Activated T-cell treated with anti-CD3 and anti-CD28 coated beads, Interleukin-2, amount 50 U/mL, for 24 hours (primary cell): ENCODE data around the gene ZBTB16.
A peak's percentile ranks its signal among the peaks of the same experiment; 100 is the strongest.

Experiments used
- DNase-seq: peaks from one replicate; pipeline ENCODE4 v3.0.0-alpha.2; 2020
- H3K27ac Mint-ChIP-seq: 2 replicates; pipeline ENCODE4 v1.8.0; 2020; ENCODE audit warnings: mild to moderate bottlenecking, mixed read lengths
- H3K27me3 Mint-ChIP-seq: 2 replicates; pipeline ENCODE4 v1.8.0; 2020; ENCODE audit warnings: mixed read lengths
- H3K36me3 Mint-ChIP-seq: 2 replicates; pipeline ENCODE4 v1.8.0; 2020; ENCODE audit warnings: low read depth, mixed read lengths
- H3K4me1 Mint-ChIP-seq: 2 replicates; pipeline ENCODE4 v1.8.0; 2020; ENCODE audit warnings: low read depth, mixed read lengths
- H3K4me3 Mint-ChIP-seq: 2 replicates; pipeline ENCODE4 v1.8.0; 2020; ENCODE audit warnings: mild to moderate bottlenecking, moderate library complexity, mixed read lengths
- H3K9me3 Mint-ChIP-seq: 2 replicates; pipeline ENCODE4 v1.8.0; 2020; ENCODE audit warnings: mixed read lengths

The ZBTB16 gene

GRCh38 chr11:114109206-114110090 is 49.9 kb downstream of the ZBTB16 start:
- Mint-ChIP-seq H3K27ac (no peak overlapping the region), H3K36me3 (no peaks in the 10 kb centered on the region), H3K27me3 (peaks cover 23% of the 10 kb centered on the region), H3K4me1 (peaks cover 24% of the 10 kb centered on the region), H3K4me3 (no peak overlapping the region), H3K9me3 (no peaks in the 10 kb centered on the region)
- DNase-seq = no peak

- Mint-ChIP-seq H3K27ac (no peak overlapping the region), H3K36me3 (no peaks in the 10 kb centered on the region), H3K4me3 (no peak overlapping the region), H3K27me3 (peaks cover 23% of the 10 kb centered on the region), H3K4me1 (peaks cover 19% of the 10 kb centered on the region), H3K9me3 (no peaks in the 10 kb centered on the region)
- DNase-seq = no peak
These were observed 50.6 kb downstream of the ZBTB16 start for GRCh38 chr11:114110123-114110522.

GRCh38 chr11:114110952-114111947 is 51.7 kb downstream of the ZBTB16 start:
- no peaks in the 10 kb centered on the region for H3K36me3 Mint-ChIP-seq
- H3K9me3 Mint-ChIP-seq = no peaks in the 10 kb centered on the region
- no peak overlapping the region for H3K27ac Mint-ChIP-seq
- H3K4me1 Mint-ChIP-seq = peaks cover 16% of the 10 kb centered on the region
- peak overlapping the region; percentile 26 for H3K4me3 Mint-ChIP-seq
- no peak for DNase-seq
- H3K27me3 Mint-ChIP-seq = peaks cover 23% of the 10 kb centered on the region

- Mint-ChIP-seq H3K9me3 (no peaks in the 10 kb centered on the region), H3K27ac (no peak overlapping the region), H3K4me1 (peaks cover 11% of the 10 kb centered on the region), H3K27me3 (peaks cover 19% of the 10 kb centered on the region), H3K36me3 (no peaks in the 10 kb centered on the region), H3K4me3 (no peak overlapping the region)
- DNase-seq = no peak
These were observed 56.0 kb downstream of the ZBTB16 start for GRCh38 chr11:114115451-114115928.

- Mint-ChIP-seq H3K9me3 (no peaks in the 10 kb centered on the region), H3K4me3 (no peak overlapping the region), H3K27ac (no peak overlapping the region), H3K4me1 (peaks cover 5% of the 10 kb centered on the region), H3K36me3 (no peaks in the 10 kb centered on the region), H3K27me3 (peaks cover 19% of the 10 kb centered on the region)
- no peak for DNase-seq
These were observed 56.8 kb downstream of the ZBTB16 start for GRCh38 chr11:114116357-114116756.

- H3K4me3 Mint-ChIP-seq = no peak overlapping the region
- H3K4me1 Mint-ChIP-seq = peaks cover under 1% of the 10 kb centered on the region
- no peaks in the 10 kb centered on the region for H3K36me3 Mint-ChIP-seq
- H3K9me3 Mint-ChIP-seq = no peaks in the 10 kb centered on the region
- no peak overlapping the region for H3K27ac Mint-ChIP-seq
- no peak for DNase-seq
- peaks cover 15% of the 10 kb centered on the region for H3K27me3 Mint-ChIP-seq
These were observed 57.3 kb downstream of the ZBTB16 start for GRCh38 chr11:114116800-114117199.

- Mint-ChIP-seq H3K9me3 (no peaks in the 10 kb centered on the region), H3K4me1 (no peaks in the 10 kb centered on the region), H3K36me3 (no peaks in the 10 kb centered on the region), H3K4me3 (no peak overlapping the region), H3K27ac (no peak overlapping the region), H3K27me3 (no peaks in the 10 kb centered on the region)
- no peak for DNase-seq
These were observed 61.1 kb downstream of the ZBTB16 start for GRCh38 chr11:114120606-114121005.

DNA sequence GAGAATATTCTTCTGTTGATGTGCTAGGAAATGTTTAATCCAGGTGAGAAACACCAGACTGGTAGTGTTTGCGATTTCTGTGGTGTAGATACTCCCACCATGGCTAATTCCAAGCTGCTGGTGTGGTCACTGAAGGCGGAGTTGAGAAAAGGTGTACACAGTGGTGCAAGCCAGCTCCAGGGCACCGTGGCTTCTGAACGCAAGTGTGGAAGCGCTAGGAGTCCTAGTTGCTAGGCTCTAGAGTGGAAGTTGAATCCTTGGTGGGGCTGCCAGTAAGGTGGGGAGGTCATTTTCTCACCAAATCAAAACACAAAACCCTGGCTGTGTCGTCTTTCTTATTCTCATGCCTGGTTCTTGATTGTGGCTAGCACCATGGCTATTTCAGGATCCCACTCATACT is 61.6 kb downstream of the ZBTB16 start:
- H3K27me3 Mint-ChIP-seq = no peaks in the 10 kb centered on the region
- H3K27ac Mint-ChIP-seq = no peak overlapping the region
- H3K4me1 Mint-ChIP-seq = no peaks in the 10 kb centered on the region
- H3K4me3 Mint-ChIP-seq = no peak overlapping the region
- no peaks in the 10 kb centered on the region for H3K9me3 Mint-ChIP-seq
- H3K36me3 Mint-ChIP-seq = no peaks in the 10 kb centered on the region
- no peak for DNase-seq

DNA sequence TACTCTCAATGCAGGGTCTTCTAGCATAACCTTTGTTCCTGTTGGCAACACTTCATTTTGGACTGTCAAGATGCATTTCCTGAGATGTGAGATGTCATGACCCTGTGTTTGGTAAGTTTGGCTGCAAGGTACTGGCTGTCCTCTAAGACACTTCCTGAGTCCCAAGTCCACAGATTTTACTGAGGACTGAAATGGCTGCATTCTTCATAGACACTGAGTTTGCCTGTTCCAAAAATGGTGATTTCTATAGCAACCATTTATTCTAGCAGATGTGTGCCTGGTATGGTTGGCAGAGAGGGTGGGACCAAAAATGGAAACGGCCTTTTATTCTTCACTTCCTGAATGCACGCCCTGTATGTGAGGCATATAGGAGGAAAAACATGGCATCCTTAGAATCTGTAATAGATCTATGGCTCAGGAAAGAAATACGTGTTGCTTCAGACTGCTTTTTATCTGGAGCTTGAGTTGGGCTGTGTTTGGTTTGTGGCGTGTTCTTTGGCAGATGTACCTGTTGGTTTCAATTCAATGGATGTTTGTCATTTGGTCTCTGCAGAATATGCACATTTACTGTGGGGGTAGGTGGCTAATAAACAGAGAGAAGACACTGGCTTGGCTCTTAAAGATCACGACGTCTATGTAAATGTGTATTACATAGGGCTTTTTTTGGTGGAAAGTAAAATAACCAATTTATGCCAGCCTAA is 62.4 kb downstream of the ZBTB16 start:
- no peaks in the 10 kb centered on the region for H3K9me3 Mint-ChIP-seq
- no peak overlapping the region for H3K27ac Mint-ChIP-seq
- no peak overlapping the region for H3K4me3 Mint-ChIP-seq
- DNase-seq = no peak
- no peaks in the 10 kb centered on the region for H3K36me3 Mint-ChIP-seq
- H3K27me3 Mint-ChIP-seq = no peaks in the 10 kb centered on the region
- no peaks in the 10 kb centered on the region for H3K4me1 Mint-ChIP-seq

- no peak for DNase-seq
- H3K27me3 Mint-ChIP-seq = no peaks in the 10 kb centered on the region
- no peak overlapping the region for H3K4me3 Mint-ChIP-seq
- H3K4me1 Mint-ChIP-seq = no peaks in the 10 kb centered on the region
- H3K9me3 Mint-ChIP-seq = no peaks in the 10 kb centered on the region
- no peak overlapping the region for H3K27ac Mint-ChIP-seq
- H3K36me3 Mint-ChIP-seq = no peaks in the 10 kb centered on the region
These were observed 63.2 kb downstream of the ZBTB16 start for GRCh38 chr11:114122686-114123085.

GRCh38 chr11:114123692-114124330 is 64.3 kb downstream of the ZBTB16 start:
- no peaks in the 10 kb centered on the region for H3K9me3 Mint-ChIP-seq
- H3K4me3 Mint-ChIP-seq = no peak overlapping the region
- no peaks in the 10 kb centered on the region for H3K4me1 Mint-ChIP-seq
- no peak for DNase-seq
- H3K27ac Mint-ChIP-seq = no peak overlapping the region
- H3K27me3 Mint-ChIP-seq = no peaks in the 10 kb centered on the region
- H3K36me3 Mint-ChIP-seq = no peaks in the 10 kb centered on the region

- Mint-ChIP-seq H3K36me3 (no peaks in the 10 kb centered on the region), H3K27me3 (no peaks in the 10 kb centered on the region), H3K4me1 (no peaks in the 10 kb centered on the region), H3K4me3 (no peak overlapping the region), H3K9me3 (no peaks in the 10 kb centered on the region), H3K27ac (no peak overlapping the region)
- no peak for DNase-seq
These were observed 65.2 kb downstream of the ZBTB16 start for GRCh38 chr11:114124601-114125144.

DNA sequence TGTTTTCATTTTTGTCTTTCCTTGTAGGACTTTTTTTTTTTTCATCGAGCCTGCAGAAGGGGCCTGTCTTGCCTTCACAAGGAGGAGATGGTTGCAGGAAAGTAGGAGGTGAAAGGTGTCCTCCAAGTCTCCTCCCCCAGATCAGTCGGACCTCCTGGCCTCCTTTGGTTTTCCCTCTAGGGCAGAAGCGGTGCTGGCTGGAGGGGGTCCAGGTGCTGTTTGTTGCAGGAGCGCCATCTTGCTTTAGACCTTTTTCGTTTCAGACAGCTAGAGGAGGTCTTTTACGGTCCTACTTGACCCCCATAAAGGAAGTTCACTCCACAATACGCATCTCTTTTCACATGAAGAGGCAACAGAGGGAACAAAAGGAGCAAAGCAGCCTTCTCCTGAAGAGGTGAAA is 66.0 kb downstream of the ZBTB16 start:
- Mint-ChIP-seq H3K36me3 (no peaks in the 10 kb centered on the region), H3K4me1 (no peaks in the 10 kb centered on the region), H3K27me3 (no peaks in the 10 kb centered on the region), H3K4me3 (no peak overlapping the region), H3K27ac (no peak overlapping the region), H3K9me3 (no peaks in the 10 kb centered on the region)
- DNase-seq = no peak

- Mint-ChIP-seq H3K4me1 (peaks cover 1% of the 10 kb centered on the region), H3K4me3 (no peak overlapping the region), H3K9me3 (no peaks in the 10 kb centered on the region), H3K27ac (no peak overlapping the region), H3K36me3 (no peaks in the 10 kb centered on the region), H3K27me3 (no peaks in the 10 kb centered on the region)
- DNase-seq = no peak
These were observed 66.4 kb downstream of the ZBTB16 start for GRCh38 chr11:114125959-114126358.
